ENCODE results near the gene ZNF598.
A peak's percentile ranks its signal among the peaks of the same experiment; 100 is the strongest.

DNA sequence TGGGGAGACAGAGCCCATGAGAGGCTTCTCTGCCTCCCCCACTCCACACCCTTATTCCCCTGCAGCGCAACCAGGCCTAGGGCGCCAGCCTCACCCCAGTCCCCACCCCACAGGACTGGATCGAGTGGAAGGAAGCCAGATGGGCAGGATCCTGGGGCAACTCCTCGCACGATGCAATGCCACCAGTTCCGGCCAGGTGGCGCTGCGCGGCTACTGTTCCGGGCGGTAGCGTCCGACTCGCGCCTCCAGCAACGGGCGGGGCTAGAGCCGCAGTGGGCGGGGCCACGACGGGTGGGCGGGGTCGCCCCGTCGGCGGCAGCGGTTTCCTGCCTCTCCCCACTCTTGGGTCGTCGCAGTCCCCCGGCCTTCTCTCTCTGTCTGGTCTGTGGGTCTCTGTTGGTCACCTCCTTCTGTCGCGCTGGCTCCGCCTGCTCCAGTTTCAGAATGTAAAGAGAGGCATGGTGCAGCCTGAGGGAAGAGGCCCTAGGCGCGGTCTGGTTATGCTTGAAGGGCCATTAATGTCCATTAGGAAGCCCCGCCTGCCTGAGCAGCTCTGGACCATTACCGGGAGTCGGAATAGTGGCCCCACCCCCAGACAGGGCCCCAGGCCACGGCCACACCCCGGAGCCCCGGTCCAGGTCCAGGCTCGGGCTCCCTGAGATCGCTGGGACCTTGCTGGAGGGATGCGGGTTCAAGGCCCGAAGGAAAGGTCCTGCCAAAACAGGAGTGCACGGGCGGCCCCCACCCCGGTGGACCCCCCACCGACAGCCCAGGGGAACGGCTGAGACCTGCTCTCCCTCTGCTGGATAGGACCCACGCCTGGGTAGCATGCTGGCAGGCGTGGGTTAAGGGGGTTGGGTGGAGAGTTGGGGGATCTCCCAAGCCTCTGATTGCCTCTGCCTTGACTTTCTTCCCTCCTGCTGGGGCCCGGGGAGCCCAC, 13.7 kb upstream of the ZNF598 start:
- TF ChIP-seq, protein P1, sequence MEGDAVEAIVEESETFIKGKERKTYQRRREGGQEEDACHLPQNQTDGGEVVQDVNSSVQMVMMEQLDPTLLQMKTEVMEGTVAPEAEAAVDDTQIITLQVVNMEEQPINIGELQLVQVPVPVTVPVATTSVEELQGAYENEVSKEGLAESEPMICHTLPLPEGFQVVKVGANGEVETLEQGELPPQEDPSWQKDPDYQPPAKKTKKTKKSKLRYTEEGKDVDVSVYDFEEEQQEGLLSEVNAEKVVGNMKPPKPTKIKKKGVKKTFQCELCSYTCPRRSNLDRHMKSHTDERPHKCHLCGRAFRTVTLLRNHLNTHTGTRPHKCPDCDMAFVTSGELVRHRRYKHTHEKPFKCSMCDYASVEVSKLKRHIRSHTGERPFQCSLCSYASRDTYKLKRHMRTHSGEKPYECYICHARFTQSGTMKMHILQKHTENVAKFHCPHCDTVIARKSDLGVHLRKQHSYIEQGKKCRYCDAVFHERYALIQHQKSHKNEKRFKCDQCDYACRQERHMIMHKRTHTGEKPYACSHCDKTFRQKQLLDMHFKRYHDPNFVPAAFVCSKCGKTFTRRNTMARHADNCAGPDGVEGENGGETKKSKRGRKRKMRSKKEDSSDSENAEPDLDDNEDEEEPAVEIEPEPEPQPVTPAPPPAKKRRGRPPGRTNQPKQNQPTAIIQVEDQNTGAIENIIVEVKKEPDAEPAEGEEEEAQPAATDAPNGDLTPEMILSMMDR (conservative IDR thresholded peaks at IDR 0.05; ENCODE audit: low read depth, low read length): peak; percentile 98
- no peak for TF ChIP-seq EZH2 (IDR thresholded peaks at IDR 0.05; ENCODE audit: borderline replicate concordance, low read depth, low read length, poor library complexity, severe bottlenecking)
